Fibroblast of villous mesenchyme (primary cell): ENCODE measurements around the gene NELFE. TPM values are rescaled to one million over a fixed set of nuclear protein-coding genes. Genes with fewer than 3 reads are reported as not detected.
"Not testable (repeated sequence)": the region's sequence is repeated elsewhere in the genome, so short reads cannot be mapped to it uniquely, and the experiment has no call there.

Experiments
- DNase-seq: peaks from one replicate; pipeline ENCODE4 v3.0.0-alpha.2; 2010; ENCODE audit warnings: low read depth
- H3K4me3 ChIP-seq: 2 replicates; pipeline ENCODE4 v1.5.1; 2011; ENCODE audit warnings: low read depth, mild to moderate bottlenecking, low read length
- CTCF ChIP-seq: IDR thresholded peaks from 2 replicates; pipeline ENCODE4 v1.5.1; 2012; ENCODE audit warnings: low read depth, mild to moderate bottlenecking, low read length; ENCODE audit not compliant: insufficient read depth
- total RNA-seq: library from RNA; depleted of rRNA; stranded (reverse); fragments of >200 nt; gene quantifications from 2 replicates; pipeline ENCODE4 v1.2.3, GENCODE V29; 2012

Gene NELFE
- 106 and 120 TPM in 2 replicates for total RNA-seq

GRCh38 chr6:31958741-31959739 is at the start of gene NELFE, which contains the start of gene SKIC2:
Gene NELFE (minus strand): TSS chr6:31958971. CDS start chr6:31958446, 525 bp downstream.
Gene SKIC2 (plus strand): TSS chr6:31959175. CDS start chr6:31959193, 18 bp downstream.
- peak within 1 kb of the TSS; percentile 94 for H3K4me3 ChIP-seq
- peak; percentile 98 for DNase-seq
- no peak for TF ChIP-seq CTCF

- H3K4me3 ChIP-seq, DNase-seq: not testable (repeated sequence)
Observed at GRCh38 chr6:32008037-32008436, 49.3 kb upstream of the NELFE start.

- H3K4me3 ChIP-seq, DNase-seq: not testable (repeated sequence)
Observed at GRCh38 chr6:32007086-32007485, 48.3 kb upstream of the NELFE start.

GRCh38 chr6:32005991-32006529 is 47.3 kb upstream of the NELFE start:
- H3K4me3 ChIP-seq, DNase-seq: not testable (repeated sequence)

- not testable (repeated sequence) for DNase-seq, H3K4me3 ChIP-seq
Observed at GRCh38 chr6:32005538-32005880, 46.7 kb upstream of the NELFE start.

- not testable (repeated sequence) for H3K4me3 ChIP-seq, DNase-seq
Observed at GRCh38 chr6:32004864-32005537, 46.2 kb upstream of the NELFE start.

GRCh38 chr6:32004393-32004792 is 45.6 kb upstream of the NELFE start:
- H3K4me3 ChIP-seq, DNase-seq: not testable (repeated sequence)

- DNase-seq, H3K4me3 ChIP-seq: not testable (repeated sequence)
Observed at GRCh38 chr6:32003301-32003700, 44.5 kb upstream of the NELFE start.

- DNase-seq, H3K4me3 ChIP-seq: not testable (repeated sequence)
Observed at GRCh38 chr6:32002546-32003268, 43.9 kb upstream of the NELFE start.

GRCh38 chr6:31996385-31996784 is 37.6 kb upstream of the NELFE start:
- DNase-seq, H3K4me3 ChIP-seq: not testable (repeated sequence)

- DNase-seq, H3K4me3 ChIP-seq: not testable (repeated sequence)
Observed at GRCh38 chr6:31994421-31994820, 35.6 kb upstream of the NELFE start.

- not testable (repeated sequence) for DNase-seq, H3K4me3 ChIP-seq
Observed at GRCh38 chr6:31989363-31989762, 30.6 kb upstream of the NELFE start.

GRCh38 chr6:31981744-31982143 is 23.0 kb upstream of the NELFE start, which contains the start of gene C4A:
Gene C4A (plus strand): TSS chr6:31982057. CDS start chr6:31982108, 51 bp downstream.
- not testable (repeated sequence) for DNase-seq, H3K4me3 ChIP-seq

- not testable (repeated sequence) for DNase-seq, H3K4me3 ChIP-seq
Observed at GRCh38 chr6:31980998-31981397, 22.2 kb upstream of the NELFE start.

- not testable (repeated sequence) for H3K4me3 ChIP-seq, DNase-seq
Observed at GRCh38 chr6:31980195-31980876, 21.6 kb upstream of the NELFE start.
